GM23338 (cell line): ENCODE measurements around the gene CHST14. TPM values are rescaled to one million over a fixed set of nuclear protein-coding genes. Genes with fewer than 3 reads are reported as not detected.
A peak's percentile ranks its signal among the peaks of the same experiment; 100 is the strongest.

Source experiments
- ATAC-seq: fragments of 200-7000 bp; cut with Tn5 transposase; 3 replicates; pipeline ENCODE4 v1.9.1; 2020
- DNase-seq: peaks from one replicate; pipeline ENCODE4 v3.0.0-alpha.2; 2015; ENCODE audit warnings: low spot score
- H2AFZ ChIP-seq: fragments of 200-600 bp; sonication (generic); 2 replicates; pipeline ENCODE4 v1.8.0; 2016; ENCODE audit warnings: antibody characterized with exemption, mild to moderate bottlenecking, moderate library complexity
- H3F3A ChIP-seq: fragments of 200-600 bp; sonication (generic); replicated peaks from 2 replicates; pipeline ENCODE4 v1.8.0; 2017; ENCODE audit warnings: antibody characterized with exemption, mixed run types, low read depth
- H3K27ac ChIP-seq: fragments of 200-600 bp; sonication (generic); 2 replicates; pipeline ENCODE4 v1.6.1; 2016; ENCODE audit warnings: low read depth
- H3K27me3 ChIP-seq: fragments of 200-600 bp; sonication (generic); 2 replicates; pipeline ENCODE4 v1.8.0; 2016; ENCODE audit warnings: mild to moderate bottlenecking, mixed run types, moderate library complexity; ENCODE audit not compliant: insufficient read depth
- H3K36me3 ChIP-seq: fragments of 200-600 bp; sonication (generic); 2 replicates; pipeline ENCODE4 v1.8.0; 2016; ENCODE audit warnings: mild to moderate bottlenecking; ENCODE audit not compliant: insufficient read depth
- H3K4me1 ChIP-seq: fragments of 200-600 bp; sonication (generic); 2 replicates; pipeline ENCODE4 v1.8.0; 2016; ENCODE audit warnings: mild to moderate bottlenecking, moderate library complexity; ENCODE audit not compliant: insufficient read depth
- H3K4me2 ChIP-seq: fragments of 200-600 bp; sonication (generic); 2 replicates; pipeline ENCODE4 v1.7.1; 2017; ENCODE audit warnings: mixed run types
- H3K4me3 ChIP-seq: fragments of 200-600 bp; sonication (generic); 2 replicates; pipeline ENCODE4 v1.6.1; 2016; ENCODE audit warnings: mixed run types
- H3K79me2 ChIP-seq: fragments of 200-600 bp; sonication (generic); replicated peaks from 2 replicates; pipeline ENCODE4 v1.8.0; 2017; ENCODE audit warnings: mild to moderate bottlenecking; ENCODE audit not compliant: insufficient read depth
- H3K9me2 ChIP-seq: fragments of 200-600 bp; sonication (generic); 2 replicates; pipeline ENCODE4 v1.8.0; 2017; ENCODE audit not compliant: insufficient read depth
- H4K20me1 ChIP-seq: fragments of 200-600 bp; sonication (generic); replicated peaks from 2 replicates; pipeline ENCODE4 v1.8.0; 2017; ENCODE audit warnings: mild to moderate bottlenecking; ENCODE audit not compliant: insufficient read depth
- H3K27ac Mint-ChIP-seq: 2 replicates; pipeline ENCODE4 v1.8.0; 2020; ENCODE audit warnings: inconsistent platforms, mild to moderate bottlenecking, moderate library complexity, mixed read lengths
- H3K27me3 Mint-ChIP-seq: 3 replicates; pipeline ENCODE4 v1.8.0; 2022; ENCODE audit warnings: low read depth, mild to moderate bottlenecking, moderate library complexity, mixed read lengths, inconsistent platforms; ENCODE audit not compliant: insufficient read depth, poor library complexity
- H3K36me3 Mint-ChIP-seq: 3 replicates; pipeline ENCODE4 v1.8.0; 2021; ENCODE audit warnings: low read depth, mild to moderate bottlenecking, inconsistent platforms, moderate library complexity, mixed read lengths
- H3K4me1 Mint-ChIP-seq: 3 replicates; pipeline ENCODE4 v1.8.0; 2020; ENCODE audit warnings: mild to moderate bottlenecking, inconsistent platforms, mixed read lengths
- H3K4me3 Mint-ChIP-seq: 3 replicates; pipeline ENCODE4 v1.8.0; 2021; ENCODE audit warnings: moderate library complexity, mild to moderate bottlenecking, inconsistent platforms, mixed read lengths
- H3K9me3 Mint-ChIP-seq: 3 replicates; pipeline ENCODE4 v1.8.0; 2020; ENCODE audit warnings: moderate library complexity, mild to moderate bottlenecking, inconsistent platforms, mixed read lengths
- CREB1 ChIP-seq: fragments of 250-450 bp; sonication (Bioruptor Pico); IDR thresholded peaks from 2 replicates; pipeline ENCODE4 v1.5.0; 2020; ENCODE audit warnings: low read depth, mild to moderate bottlenecking, moderate library complexity
- CTCF ChIP-seq, 2 experiments: fragments of 200-600 bp in 1 of 2; sonication (generic) in 1 of 2; conservative IDR thresholded peaks; 2 replicates each; pipeline versions ENCODE4 v1.5.1 to v1.6.1; 2016 to 2017; ENCODE audit warnings: antibody characterized with exemption in 2 of 2, low read depth in 2 of 2, mild to moderate bottlenecking in 2 of 2, moderate library complexity in 1 of 2
- ETS1 ChIP-seq: IDR thresholded peaks from 2 replicates; pipeline ENCODE4 v1.6.1; 2016; ENCODE audit warnings: antibody characterized with exemption
- EZH2 ChIP-seq: fragments of 200-600 bp; sonication (generic); IDR thresholded peaks from one replicate; pipeline ENCODE4 v1.8.0; 2017; ENCODE audit warnings: antibody characterized with exemption, mild to moderate bottlenecking, low read depth; ENCODE audit not compliant: unreplicated experiment
- EZH2phosphoT487 ChIP-seq: fragments of 200-600 bp; sonication (generic); IDR thresholded peaks from one replicate; pipeline ENCODE4 v1.8.1; 2018; ENCODE audit warnings: antibody characterized with exemption; ENCODE audit not compliant: unreplicated experiment
- JUNB ChIP-seq: IDR thresholded peaks from one replicate; pipeline ENCODE4 v1.6.1; 2016; ENCODE audit warnings: antibody characterized with exemption; ENCODE audit not compliant: unreplicated experiment
- NANOG ChIP-seq: IDR thresholded peaks from 2 replicates; pipeline ENCODE4 v1.6.1; 2016; ENCODE audit warnings: antibody characterized with exemption, borderline replicate concordance
- POLR2AphosphoS5 ChIP-seq: IDR thresholded peaks from 2 replicates; pipeline ENCODE4 v1.6.1; 2016; ENCODE audit warnings: antibody characterized with exemption, low read depth
- REST ChIP-seq: IDR thresholded peaks from one replicate; pipeline ENCODE4 v1.6.1; 2018; ENCODE audit warnings: antibody characterized with exemption; ENCODE audit not compliant: unreplicated experiment
- STAT1 ChIP-seq: IDR thresholded peaks from one replicate; pipeline ENCODE4 v1.6.1; 2016; ENCODE audit warnings: antibody characterized with exemption; ENCODE audit not compliant: unreplicated experiment
- ZNF114 ChIP-seq: fragments of 250-450 bp; sonication (Bioruptor Pico); IDR thresholded peaks from 2 replicates; pipeline ENCODE4 v1.5.0; 2020; ENCODE audit warnings: mild to moderate bottlenecking, moderate library complexity
- ZNF331 ChIP-seq: fragments of 250-450 bp; sonication (Bioruptor Pico); IDR thresholded peaks from 2 replicates; pipeline ENCODE4 v1.5.0; 2020; ENCODE audit warnings: low read depth, mild to moderate bottlenecking, moderate library complexity
- ZNF462 ChIP-seq: fragments of 250-450 bp; sonication (Bioruptor Pico); IDR thresholded peaks from 2 replicates; pipeline ENCODE4 v1.5.0; 2020; ENCODE audit warnings: mild to moderate bottlenecking, moderate library complexity
- polyA plus RNA-seq: library from polyadenylated mRNA; unstranded; fragments of >200 nt; fragmentation: Nextera tagmentation; extraction: Ambion mirVana; gene quantifications from 2 replicates; pipeline ENCODE4 v1.2.1, GENCODE V29; 2016
- total RNA-seq: library from RNA; depleted of rRNA; stranded (reverse); fragments of >200 nt; shearing (Covaris generic); gene quantifications from 2 replicates; pipeline ENCODE4 v1.2.3, GENCODE V29; 2014

The CHST14 gene
- total and polyA plus RNA-seq, 2 experiments from 2014 or later, result 8.4 to 15.6 TPM

- Mint-ChIP-seq H3K4me1 (peaks cover 37% of the 10 kb centered on the region), H3K27me3 (peaks cover 5% of the 10 kb centered on the region), H3K27ac (no peak overlapping the region), H3K9me3 (no peaks in the 10 kb centered on the region), H3K4me3 (no peak overlapping the region), H3K36me3 (peaks cover 39% of the 10 kb centered on the region)
- Histone ChIP-seq H3K4me3 (no peak overlapping the region), H3K4me1 (peaks cover 16% of the 10 kb centered on the region; the same call in 1 of the 2 replicates), H2AFZ (no peak overlapping the region), H3K4me2 (no peak overlapping the region), H4K20me1 (peaks cover 36% of the 10 kb centered on the region), H3F3A (no peaks in the 10 kb centered on the region), H3K9me2 (no peaks in the 10 kb centered on the region), H3K27me3 (no peaks in the 10 kb centered on the region), H3K79me2 (peaks cover 67% of the 10 kb centered on the region), H3K27ac (peak overlapping the region; percentile 69; the same call in 1 of the 2 replicates), H3K36me3 (peaks cover 14% of the 10 kb centered on the region)
- TF ChIP-seq STAT1 (no peak), JUNB (no peak), REST (no peak), ETS1 (no peak), EZH2phosphoT487 (no peak), CREB1 (CRISPR knock-in tag) (no peak), POLR2AphosphoS5 (no peak), NANOG (no peak), EZH2 (no peak), ZNF114 (CRISPR knock-in tag) (no peak), ZNF331 (no peak), CTCF (conservative IDR thresholded peaks at IDR 0.05; ENCODE audit: low read depth in 2 of 2) (no peak), ZNF462 (no peak)
- ATAC-seq (no peak), DNase-seq (no peak)
Measured at GRCh38 chr15:40458495-40459371, 12.1 kb upstream of the CHST14 start.
